Neural progenitor cell (in vitro differentiated cells): ENCODE results near the gene VOPP1.

Experiments used
- EZH2phosphoT487 ChIP-seq: fragments of 200-600 bp; sonication (generic); IDR thresholded peaks from 2 replicates; pipeline ENCODE4 v1.6.1; 2017; ENCODE audit warnings: antibody characterized with exemption
- TF ChIP-seq, protein P1 (sequence below): fragments of 200-600 bp; sonication (generic); IDR thresholded peaks from 2 replicates; pipeline ENCODE4 v1.5.1; 2017; ENCODE audit warnings: antibody characterized with exemption, mild to moderate bottlenecking

DNA sequence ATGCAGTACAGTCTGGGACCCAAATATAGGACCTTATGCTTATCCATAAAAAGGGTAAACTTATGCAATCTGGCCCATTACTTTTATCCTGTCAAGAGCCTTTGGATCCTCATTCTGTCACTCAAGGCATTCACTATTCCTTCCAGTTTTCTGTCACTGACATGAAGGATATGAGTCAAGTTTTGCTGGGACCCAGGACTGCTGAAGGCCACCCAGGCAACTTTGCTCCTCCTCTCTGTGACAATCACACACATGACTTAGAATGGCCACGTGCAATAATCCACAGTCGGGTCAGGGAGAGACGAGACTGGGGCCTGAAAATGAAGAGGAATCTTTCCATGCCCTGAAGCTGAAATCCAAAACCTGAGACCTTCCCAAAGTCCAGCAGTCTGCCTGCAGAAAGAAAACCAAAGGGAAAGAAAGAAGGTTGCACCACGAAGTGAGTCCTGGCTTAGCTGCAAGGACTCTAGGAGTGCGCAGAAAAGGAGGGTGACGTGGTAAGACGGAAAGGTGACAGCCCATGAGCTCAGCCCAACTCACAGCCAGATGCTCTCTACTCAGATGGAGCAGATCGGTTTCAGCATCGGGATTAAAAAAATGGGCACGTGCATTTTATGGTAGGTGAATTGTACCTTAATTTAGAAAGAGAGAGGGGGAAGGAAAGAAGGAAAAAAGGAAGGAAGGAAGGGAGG, 67.2 kb downstream of the VOPP1 start:
- TF ChIP-seq, protein P1, sequence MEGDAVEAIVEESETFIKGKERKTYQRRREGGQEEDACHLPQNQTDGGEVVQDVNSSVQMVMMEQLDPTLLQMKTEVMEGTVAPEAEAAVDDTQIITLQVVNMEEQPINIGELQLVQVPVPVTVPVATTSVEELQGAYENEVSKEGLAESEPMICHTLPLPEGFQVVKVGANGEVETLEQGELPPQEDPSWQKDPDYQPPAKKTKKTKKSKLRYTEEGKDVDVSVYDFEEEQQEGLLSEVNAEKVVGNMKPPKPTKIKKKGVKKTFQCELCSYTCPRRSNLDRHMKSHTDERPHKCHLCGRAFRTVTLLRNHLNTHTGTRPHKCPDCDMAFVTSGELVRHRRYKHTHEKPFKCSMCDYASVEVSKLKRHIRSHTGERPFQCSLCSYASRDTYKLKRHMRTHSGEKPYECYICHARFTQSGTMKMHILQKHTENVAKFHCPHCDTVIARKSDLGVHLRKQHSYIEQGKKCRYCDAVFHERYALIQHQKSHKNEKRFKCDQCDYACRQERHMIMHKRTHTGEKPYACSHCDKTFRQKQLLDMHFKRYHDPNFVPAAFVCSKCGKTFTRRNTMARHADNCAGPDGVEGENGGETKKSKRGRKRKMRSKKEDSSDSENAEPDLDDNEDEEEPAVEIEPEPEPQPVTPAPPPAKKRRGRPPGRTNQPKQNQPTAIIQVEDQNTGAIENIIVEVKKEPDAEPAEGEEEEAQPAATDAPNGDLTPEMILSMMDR, result no peak
- TF ChIP-seq EZH2phosphoT487, result no peak
